A549 treated with GW870086 at 1 μM for 4 hours (cell line): Measurements from ENCODE around the gene NBPF20. TPM values are rescaled to one million over a fixed set of nuclear protein-coding genes. Genes with fewer than 3 reads are reported as not detected.

Experiments
- total RNA-seq: library from RNA; stranded (reverse); fragments of 200-300 nt; extraction: Qiagen RNA extraction; gene quantifications from 5 replicates; pipeline ENCODE4 v1.2.3, GENCODE V29; 2022; ENCODE audit warnings: low read depth

NBPF20 gene, protein sequence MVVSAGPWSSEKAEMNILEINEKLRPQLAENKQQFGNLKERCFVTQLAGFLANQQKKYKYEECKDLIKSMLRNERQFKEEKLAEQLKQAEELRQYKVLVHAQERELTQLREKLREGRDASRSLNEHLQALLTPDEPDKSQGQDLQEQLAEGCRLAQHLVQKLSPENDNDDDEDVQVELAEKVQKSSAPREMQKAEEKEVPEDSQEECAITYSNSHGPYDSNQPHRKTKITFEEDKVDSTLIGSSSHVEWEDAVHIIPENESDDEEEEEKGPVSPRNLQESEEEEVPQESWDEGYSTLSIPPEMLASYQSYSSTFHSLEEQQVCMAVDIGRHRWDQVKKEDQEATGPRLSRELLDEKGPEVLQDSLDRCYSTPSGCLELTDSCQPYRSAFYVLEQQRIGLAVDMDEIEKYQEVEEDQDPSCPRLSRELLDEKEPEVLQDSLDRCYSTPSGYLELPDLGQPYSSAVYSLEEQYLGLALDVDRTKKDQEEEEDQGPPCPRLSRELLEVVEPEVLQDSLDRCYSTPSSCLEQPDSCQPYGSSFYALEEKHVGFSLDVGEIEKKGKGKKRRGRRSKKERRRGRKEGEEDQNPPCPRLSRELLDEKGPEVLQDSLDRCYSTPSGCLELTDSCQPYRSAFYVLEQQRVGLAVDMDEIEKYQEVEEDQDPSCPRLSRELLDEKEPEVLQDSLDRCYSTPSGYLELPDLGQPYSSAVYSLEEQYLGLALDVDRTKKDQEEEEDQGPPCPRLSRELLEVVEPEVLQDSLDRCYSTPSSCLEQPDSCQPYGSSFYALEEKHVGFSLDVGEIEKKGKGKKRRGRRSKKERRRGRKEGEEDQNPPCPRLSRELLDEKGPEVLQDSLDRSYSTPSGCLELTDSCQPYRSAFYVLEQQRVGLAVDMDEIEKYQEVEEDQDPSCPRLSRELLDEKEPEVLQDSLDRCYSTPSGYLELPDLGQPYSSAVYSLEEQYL (N-terminal part only)
- 2.9 to 3.6 TPM (median 3.2 TPM) in 5 replicates for total RNA-seq

DNA sequence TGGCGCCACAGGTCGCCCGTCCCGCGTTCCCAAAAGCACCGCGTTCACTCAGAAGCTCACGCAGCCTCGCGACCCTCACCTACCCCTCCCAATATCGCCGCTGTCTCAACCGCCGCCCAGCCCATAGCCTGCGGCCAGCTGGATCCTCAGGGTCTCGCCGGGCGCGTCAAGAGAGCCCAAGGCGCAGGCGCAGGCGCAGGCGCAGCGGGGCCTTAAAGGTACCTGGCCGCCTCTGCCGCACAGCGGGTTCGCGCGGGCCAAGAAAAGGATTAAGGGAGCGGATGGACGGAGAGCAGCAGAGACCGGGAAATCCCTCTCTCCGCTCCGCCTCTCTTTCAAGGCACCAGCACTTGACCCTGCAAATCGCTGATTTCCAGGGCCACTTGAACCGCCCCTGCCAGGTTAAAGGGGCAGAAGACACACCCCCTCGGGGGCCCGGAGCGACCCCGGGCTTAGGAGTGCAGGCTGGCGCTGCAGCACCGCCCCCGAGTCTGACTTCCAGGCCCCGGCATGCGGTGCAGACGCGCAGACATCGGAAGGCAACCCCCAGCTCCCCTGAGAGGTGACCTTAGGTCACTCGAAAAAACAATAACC, at the start of gene NBPF20:
Gene NBPF20 (minus strand): TSS at position 168 of the 594 bp plus-strand sequence. CDS start 20,331 bp downstream, outside the sequence.

Other genes starting within 250 kb of the NBPF20 start
- gene PPIAL4D, start 183.4 kb downstream of the NBPF20 start, total RNA-seq: not detected in 5 replicates
- gene GPR89A, start 182.4 kb upstream of the NBPF20 start, total RNA-seq: 14.2 to 19.3 TPM (median 16.2 TPM) in 5 replicates